Adrenal gland (tissue), 5 donors: ENCODE data around the gene PEX3.

ENCODE experiments used
- POLR2A ChIP-seq, 2 donors: fragments of 450-650 bp; IDR thresholded peaks; one replicate each; pipeline ENCODE4 v1.6.1; 2017; ENCODE audit warnings: antibody characterized with exemption in 2 of 2, mild to moderate bottlenecking in 2 of 2, moderate library complexity in 1 of 2
- TF ChIP-seq, protein P1 (sequence below), 6 experiments: fragments of 450-650 bp in 4 of 6; fragments of 200-600 bp in 2 of 6; sonication (generic) in 1 of 6; IDR thresholded peaks; 1 replicate in 5 of 6; 2 replicates in 1 of 6; pipeline versions ENCODE4 v1.5.1 to v1.8.0; 2016 to 2021; ENCODE audit warnings: antibody characterized with exemption in 6 of 6, mild to moderate bottlenecking in 2 of 6, moderate library complexity in 1 of 6
- donor health status: DM: no; HTN: no; CAD: no.

DNA sequence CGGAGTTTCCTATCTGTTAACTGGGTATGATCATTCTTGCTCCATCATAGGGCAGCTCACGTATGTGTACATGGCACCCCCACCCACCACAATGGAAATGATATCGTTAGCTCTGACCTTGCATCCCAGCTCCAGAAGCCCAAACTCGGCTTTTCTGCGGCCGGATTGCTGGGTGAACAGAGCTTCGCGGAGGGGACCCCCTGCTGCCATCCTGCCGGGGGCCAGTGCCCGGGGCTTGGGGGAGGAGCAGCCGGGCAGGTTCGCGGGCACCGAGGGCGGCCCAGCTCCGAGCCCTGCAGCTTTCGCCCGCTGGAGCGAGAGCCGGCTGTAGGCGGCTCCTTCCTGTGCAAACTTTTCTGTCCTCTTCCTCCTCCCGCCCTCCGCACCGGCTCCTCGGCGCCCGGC, 85.9 kb downstream of the PEX3 start:
- TF ChIP-seq POLR2A (IDR thresholded peaks at IDR 0.05), result no peak
- TF ChIP-seq, protein P1, sequence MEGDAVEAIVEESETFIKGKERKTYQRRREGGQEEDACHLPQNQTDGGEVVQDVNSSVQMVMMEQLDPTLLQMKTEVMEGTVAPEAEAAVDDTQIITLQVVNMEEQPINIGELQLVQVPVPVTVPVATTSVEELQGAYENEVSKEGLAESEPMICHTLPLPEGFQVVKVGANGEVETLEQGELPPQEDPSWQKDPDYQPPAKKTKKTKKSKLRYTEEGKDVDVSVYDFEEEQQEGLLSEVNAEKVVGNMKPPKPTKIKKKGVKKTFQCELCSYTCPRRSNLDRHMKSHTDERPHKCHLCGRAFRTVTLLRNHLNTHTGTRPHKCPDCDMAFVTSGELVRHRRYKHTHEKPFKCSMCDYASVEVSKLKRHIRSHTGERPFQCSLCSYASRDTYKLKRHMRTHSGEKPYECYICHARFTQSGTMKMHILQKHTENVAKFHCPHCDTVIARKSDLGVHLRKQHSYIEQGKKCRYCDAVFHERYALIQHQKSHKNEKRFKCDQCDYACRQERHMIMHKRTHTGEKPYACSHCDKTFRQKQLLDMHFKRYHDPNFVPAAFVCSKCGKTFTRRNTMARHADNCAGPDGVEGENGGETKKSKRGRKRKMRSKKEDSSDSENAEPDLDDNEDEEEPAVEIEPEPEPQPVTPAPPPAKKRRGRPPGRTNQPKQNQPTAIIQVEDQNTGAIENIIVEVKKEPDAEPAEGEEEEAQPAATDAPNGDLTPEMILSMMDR (IDR thresholded peaks at IDR 0.05), result no peak
